Measurements from ENCODE around the gene MLST8.

DNA sequence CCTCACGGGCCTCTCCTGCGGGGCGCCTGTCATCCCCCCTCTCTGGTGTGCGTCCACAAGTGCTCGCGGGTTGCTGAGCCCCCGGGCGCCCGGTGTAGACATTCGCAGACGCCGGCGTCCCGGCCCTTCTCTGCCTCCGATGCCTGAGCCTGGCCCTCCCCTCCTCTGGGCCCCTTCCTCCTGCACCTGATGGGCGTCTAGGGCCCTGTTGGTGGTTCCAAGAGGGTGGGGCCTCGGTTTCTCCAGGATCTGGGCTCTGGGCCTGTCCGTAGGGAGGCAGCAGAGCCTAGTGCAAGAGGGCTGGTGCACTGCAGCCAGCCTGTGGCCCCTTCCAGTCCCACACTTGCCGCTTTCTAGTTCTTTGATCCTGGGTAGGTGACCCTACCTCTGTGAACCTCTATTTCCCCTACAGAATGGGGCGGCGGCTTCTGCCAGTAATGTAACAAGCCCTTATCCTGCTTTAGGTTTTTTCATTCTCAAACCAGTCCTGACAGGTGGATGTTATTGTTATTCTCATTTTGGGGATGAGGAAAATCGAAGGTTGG, 18.8 kb downstream of the MLST8 start:
- no peak for TF ChIP-seq POLR2AphosphoS5 (IDR thresholded peaks at IDR 0.05; ENCODE audit: low read depth, low read length)
- no peak for TF ChIP-seq POLR2A (IDR thresholded peaks at IDR 0.05; ENCODE audit: low read depth, low read length)
